AG09319 (cell line): ENCODE results near the gene PCDH7.

Experiments used
- DNase-seq: peaks from one replicate; pipeline ENCODE4 v3.0.0-alpha.2; 2010; ENCODE audit warnings: low read depth; ENCODE audit errors: extremely low read depth
- TF ChIP-seq, protein P1 (sequence below): IDR thresholded peaks from 2 replicates; pipeline ENCODE4 v1.5.1; 2011; ENCODE audit warnings: low read depth, mild to moderate bottlenecking, inconsistent platforms, low read length, moderate library complexity

The PCDH7 gene

GRCh38 chr4:30722092-30722358 lies 1.9 kb downstream of the PCDH7 start:
- TF ChIP-seq, protein P1, sequence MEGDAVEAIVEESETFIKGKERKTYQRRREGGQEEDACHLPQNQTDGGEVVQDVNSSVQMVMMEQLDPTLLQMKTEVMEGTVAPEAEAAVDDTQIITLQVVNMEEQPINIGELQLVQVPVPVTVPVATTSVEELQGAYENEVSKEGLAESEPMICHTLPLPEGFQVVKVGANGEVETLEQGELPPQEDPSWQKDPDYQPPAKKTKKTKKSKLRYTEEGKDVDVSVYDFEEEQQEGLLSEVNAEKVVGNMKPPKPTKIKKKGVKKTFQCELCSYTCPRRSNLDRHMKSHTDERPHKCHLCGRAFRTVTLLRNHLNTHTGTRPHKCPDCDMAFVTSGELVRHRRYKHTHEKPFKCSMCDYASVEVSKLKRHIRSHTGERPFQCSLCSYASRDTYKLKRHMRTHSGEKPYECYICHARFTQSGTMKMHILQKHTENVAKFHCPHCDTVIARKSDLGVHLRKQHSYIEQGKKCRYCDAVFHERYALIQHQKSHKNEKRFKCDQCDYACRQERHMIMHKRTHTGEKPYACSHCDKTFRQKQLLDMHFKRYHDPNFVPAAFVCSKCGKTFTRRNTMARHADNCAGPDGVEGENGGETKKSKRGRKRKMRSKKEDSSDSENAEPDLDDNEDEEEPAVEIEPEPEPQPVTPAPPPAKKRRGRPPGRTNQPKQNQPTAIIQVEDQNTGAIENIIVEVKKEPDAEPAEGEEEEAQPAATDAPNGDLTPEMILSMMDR: no peak
- DNase-seq: no peak

DNA sequence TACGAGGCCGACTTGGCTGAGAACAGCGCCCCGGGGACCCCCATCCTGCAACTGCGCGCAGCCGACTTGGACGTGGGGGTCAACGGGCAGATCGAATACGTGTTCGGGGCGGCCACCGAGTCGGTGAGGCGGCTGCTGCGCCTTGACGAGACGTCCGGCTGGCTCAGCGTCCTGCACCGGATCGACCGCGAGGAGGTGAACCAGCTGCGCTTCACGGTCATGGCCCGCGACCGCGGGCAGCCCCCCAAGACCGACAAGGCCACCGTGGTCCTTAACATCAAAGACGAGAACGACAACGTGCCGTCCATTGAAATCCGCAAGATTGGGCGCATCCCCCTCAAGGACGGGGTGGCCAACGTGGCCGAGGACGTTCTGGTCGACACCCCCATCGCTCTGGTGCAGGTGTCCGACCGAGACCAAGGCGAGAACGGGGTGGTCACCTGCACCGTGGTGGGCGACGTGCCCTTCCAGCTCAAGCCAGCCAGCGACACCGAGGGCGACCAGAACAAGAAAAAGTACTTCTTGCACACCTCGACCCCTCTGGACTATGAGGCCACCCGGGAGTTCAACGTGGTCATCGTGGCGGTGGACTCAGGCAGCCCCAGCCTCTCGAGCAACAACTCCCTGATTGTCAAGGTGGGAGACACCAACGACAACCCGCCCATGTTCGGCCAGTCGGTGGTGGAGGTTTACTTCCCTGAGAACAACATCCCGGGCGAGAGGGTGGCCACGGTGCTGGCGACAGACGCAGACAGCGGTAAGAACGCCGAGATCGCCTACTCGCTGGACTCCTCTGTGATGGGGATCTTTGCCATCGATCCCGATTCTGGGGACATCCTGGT lies 2.4 kb downstream of the PCDH7 start:
- TF ChIP-seq, protein P1: no peak
- no peak for DNase-seq

- TF ChIP-seq, protein P1: no peak
Measured at GRCh38 chr4:30723201-30723955, 3.2 kb downstream of the PCDH7 start.

GRCh38 chr4:30724247-30724646 lies 4.1 kb downstream of the PCDH7 start:
- DNase-seq: no peak
- TF ChIP-seq, protein P1: no peak

More at GRCh38 chr4:30723201-30723955, 3.2 kb downstream of the PCDH7 start:
- no peak for DNase-seq

DNA sequence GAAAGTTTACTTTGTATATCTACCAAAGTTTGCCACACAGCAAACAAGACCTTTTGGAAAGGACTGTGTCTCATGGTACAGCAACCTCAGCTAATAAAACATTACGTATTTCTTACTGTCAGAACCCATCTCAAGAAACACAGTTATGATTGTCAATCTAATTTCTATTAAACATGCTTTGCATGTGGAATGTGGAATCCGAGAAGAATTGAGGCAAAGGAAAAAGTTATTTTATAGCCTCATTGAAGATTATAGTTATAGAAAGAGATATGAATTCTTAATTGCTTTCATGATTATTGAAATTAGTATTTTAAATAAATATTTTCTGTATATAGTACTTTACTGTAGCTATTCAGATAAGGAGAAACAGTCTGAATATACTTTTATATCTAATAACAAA lies 5.4 kb downstream of the PCDH7 start:
- DNase-seq: no peak
- TF ChIP-seq, protein P1: no peak

DNA sequence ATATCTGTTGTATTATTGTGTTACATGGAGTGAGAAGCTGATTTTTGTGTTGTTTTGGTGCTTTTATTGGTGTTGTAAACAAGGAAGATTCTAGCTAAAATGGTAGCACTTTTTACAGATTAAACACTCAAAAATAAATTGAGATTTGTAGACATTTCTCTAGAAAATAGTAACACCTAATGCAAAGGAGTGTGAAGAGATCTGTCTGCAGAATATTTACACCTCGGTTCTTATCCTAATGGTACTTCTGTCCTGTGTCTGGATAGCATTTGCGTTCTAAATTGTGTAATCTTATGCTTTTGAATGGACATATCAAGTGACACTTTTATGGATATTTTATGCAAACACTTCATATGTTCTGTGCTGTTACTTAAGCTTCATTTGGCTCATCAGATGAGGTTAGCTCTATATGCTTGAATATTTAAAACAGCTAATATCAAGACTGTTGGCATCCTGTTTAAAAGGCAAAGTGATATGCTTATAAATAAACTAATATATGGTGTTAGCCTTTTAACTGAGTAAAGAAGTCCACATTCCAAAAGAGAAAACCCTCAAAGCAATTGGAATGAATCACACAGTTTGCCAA lies 6.0 kb downstream of the PCDH7 start:
- no peak for DNase-seq
- TF ChIP-seq, protein P1: no peak

DNA sequence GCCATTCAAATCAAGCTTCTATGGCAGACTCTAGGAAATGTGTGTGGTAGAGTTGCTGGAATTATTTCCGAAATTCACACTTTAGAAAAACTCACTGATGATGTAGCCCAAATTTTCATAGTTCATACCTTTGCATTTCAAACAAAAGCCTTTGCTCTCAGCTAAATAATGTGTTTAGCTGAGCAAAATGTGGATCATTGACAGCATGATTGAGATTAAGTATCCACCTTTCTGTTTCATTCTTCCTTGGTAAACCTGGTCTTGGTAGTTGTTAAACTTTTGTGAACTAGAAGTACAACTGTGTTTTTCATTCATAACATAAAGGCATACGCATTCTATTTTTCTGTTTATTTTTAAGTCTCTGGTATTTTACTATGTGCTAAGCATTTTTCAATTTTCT lies 7.2 kb downstream of the PCDH7 start:
- TF ChIP-seq, protein P1: no peak
- no peak for DNase-seq
